NCI-H2081 (cell line): ENCODE measurements around the gene CACNG1.
"Not testable (repeated sequence)": the region's sequence is repeated elsewhere in the genome, so short reads cannot be mapped to it uniquely, and the experiment has no call there.

Experiments
- DNase-seq, 2 experiments: peaks; one replicate each; lab custom pipeline; 2025; lab: John Stamatoyannopoulos, UW

CACNG1 gene

DNA sequence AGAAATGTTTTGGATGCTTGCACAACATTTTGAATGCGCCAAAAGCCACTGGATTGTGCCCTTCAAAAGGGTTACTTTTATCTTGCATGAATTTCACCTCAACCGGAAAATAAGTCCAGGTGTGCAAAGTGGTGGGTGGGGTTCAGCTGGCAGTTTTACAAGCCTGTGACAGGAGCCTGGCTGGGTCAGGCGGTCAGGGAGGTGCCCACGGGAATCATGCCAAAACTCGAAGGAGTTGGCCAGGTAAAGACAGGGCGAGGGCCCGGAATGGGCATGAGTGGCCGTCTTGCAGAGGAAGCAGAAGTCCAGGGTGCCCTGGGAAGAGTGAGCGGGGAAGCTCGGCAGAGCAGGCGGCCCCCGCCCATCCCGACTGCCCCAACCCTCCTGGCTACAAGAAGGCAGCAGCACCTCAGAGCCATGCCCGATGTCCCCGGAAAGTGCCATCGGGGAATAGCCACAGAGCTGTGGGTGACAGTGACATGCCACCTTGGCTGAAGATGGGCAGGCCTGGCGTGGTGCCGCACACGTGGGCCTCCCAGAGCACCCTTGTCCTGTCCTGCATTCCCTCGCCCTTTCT, 19.1 kb upstream of the CACNG1 start:
- peak in 1 of 2 experiments; percentile 21 for DNase-seq

GRCh38 chr17:67026341-67026740, 18.0 kb upstream of the CACNG1 start:
- no peak for DNase-seq

GRCh38 chr17:67027031-67027628, 17.2 kb upstream of the CACNG1 start:
- DNase-seq = no peak

DNA sequence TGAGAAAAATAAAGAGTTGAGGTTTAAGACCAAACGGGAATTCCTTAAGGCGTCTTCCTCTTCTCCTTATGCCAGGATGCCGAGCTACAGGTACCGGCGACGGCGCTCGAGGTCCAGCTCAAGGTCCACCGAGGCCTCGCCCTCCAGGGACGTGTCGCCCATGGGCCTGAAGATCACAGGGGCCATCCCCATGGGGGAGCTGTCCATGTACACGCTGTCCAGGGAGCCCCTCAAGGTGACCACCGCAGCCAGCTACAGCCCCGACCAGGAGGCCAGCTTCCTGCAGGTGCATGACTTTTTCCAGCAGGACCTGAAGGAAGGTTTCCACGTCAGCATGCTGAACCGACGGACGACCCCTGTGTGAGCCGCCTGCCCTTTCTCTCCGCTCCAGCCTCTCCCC, 13.7 kb upstream of the CACNG1 start:
- DNase-seq = no peak

- DNase-seq = no peak
Observed at GRCh38 chr17:67032382-67032781, 12.0 kb upstream of the CACNG1 start.

DNA sequence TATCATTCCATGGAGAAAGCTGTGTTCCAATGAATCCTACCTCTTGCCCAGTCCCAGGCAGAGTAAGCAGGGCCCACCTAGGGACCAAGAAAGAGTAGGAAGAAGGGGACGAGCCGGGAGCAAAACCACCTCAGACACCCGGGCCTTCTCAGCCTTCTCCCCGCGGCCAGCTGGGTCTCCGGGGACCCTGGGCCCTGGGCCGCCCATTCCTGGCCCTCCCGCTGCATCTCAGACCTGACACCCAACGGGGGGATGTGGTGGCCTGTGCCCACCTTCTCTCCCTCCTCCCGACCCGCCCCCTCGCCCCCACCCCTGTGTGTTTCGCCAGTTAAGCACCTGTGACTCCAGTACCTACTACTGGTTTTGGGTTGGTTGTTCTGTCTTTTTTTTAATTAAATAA, 11.4 kb upstream of the CACNG1 start:
- DNase-seq = no peak

GRCh38 chr17:67033613-67034012, 10.7 kb upstream of the CACNG1 start:
- DNase-seq = no peak

- no peak for DNase-seq
Observed at GRCh38 chr17:67035131-67036083, 8.9 kb upstream of the CACNG1 start.

DNA sequence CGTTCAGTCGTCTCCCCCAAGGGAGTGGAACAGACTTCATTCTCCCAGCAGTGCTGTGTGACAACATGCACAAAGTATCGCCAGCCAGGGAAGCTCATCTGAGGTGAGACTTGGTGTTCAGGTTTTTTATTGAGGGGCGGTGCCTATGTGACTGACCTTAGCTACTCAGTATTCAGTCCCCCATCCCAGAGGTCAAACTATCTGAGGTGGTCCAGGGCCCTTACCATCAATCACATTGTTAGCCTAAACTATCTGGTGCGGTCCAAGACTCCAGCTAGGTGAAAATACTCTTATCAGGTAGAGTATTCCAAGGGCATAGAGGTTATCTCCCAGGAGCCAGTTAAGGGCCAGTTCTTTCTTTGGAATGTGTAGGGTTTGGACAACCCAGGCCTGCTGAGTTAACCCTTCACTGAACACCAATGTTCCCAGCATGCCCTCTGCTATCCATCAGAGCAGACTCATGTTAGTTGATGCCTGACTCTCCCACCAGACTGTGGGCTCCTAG, 5.4 kb upstream of the CACNG1 start:
- no peak for DNase-seq

GRCh38 chr17:67040652-67041051, 3.7 kb upstream of the CACNG1 start:
- no peak for DNase-seq

DNA sequence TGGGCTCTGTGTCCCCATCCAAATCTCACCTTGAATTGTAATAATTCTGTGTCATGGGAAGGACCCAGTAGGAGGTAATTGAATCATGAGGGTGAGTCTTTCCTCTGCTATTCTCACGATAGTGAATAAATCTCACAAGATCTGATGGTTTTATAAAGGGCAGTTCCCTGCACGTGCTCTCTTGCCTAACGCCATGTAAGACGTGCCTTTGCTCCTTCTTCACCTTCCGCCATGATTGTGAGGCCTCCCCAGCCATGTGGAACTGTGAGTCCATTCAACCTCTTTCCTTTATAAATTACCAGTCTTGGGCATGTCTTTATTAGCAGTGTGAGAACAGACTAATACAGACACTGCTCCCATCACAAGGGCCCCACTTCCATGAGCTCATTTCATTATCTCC, 3.2 kb upstream of the CACNG1 start:
- DNase-seq = not testable (repeated sequence)

- DNase-seq = no peak
Observed at GRCh38 chr17:67041531-67041930, 2.8 kb upstream of the CACNG1 start.

- DNase-seq = no peak
Observed at GRCh38 chr17:67041941-67042899, 2.1 kb upstream of the CACNG1 start.

DNA sequence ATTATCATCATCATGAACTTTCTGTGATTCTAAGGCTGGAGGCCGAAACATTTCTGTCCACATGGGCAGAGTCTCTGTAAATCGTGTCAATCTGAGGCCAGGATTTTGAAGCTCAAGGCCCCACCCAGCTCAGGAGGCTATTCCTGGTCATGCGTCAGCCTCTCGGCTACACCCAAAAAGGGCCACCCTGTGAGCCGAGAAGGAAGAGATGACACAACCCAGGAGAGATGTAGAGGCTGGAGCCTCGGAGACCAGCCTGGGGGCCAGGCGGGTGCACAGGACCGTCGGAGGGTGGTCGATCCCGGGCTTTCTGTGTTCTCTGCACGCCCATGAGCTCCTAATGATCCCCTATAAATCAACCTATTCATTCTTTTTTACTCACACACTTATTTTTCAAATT, 1.1 kb upstream of the CACNG1 start:
- DNase-seq = no peak

- DNase-seq = no peak
Observed at GRCh38 chr17:67044940-67045339, 586 bp downstream of the CACNG1 start.

GRCh38 chr17:67046398-67046797, 2.0 kb downstream of the CACNG1 start:
- DNase-seq = no peak

DNA sequence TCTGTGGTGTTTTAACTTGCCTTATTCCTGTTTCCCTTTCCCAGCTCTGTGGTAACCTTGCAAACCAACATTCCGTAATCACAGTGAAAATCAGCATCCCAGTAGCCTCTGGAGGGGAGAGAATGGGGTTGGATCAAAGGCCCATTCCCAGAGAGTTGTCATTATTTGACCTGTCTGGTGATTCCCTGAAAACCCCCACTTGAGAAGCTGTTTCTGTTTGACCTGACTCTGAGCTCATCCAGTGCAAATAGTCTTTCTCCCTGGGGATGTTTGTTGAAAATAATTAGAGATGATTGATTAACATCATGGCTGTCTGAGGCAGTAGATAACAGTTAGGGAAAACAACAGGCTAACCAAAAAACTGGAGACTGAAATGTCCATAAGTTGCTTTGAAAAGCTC, 3.0 kb downstream of the CACNG1 start:
- DNase-seq = peak in 1 of 2 experiments; percentile 20

- DNase-seq = no peak
Observed at GRCh38 chr17:67049025-67049739, 4.8 kb downstream of the CACNG1 start.

DNA sequence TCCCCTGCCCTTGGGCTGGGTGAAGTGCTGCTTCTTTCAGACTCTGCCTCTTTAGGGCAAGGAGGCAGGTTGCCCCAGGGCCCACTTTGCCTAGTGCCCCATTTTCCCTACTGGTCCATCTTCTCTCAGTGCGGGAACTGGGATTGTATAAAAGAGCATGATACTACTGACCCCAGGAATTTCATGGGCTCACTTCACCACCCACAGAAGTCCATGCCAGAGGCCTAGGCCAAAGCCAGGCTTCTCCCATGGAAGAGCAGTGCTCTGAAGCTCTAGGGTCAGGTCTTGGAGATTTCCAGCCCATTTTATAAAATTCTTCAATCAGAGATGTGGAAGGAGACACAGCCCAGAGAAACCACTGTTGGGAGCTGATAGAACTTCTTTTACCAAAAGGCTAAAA, 5.7 kb downstream of the CACNG1 start:
- DNase-seq = no peak

DNA sequence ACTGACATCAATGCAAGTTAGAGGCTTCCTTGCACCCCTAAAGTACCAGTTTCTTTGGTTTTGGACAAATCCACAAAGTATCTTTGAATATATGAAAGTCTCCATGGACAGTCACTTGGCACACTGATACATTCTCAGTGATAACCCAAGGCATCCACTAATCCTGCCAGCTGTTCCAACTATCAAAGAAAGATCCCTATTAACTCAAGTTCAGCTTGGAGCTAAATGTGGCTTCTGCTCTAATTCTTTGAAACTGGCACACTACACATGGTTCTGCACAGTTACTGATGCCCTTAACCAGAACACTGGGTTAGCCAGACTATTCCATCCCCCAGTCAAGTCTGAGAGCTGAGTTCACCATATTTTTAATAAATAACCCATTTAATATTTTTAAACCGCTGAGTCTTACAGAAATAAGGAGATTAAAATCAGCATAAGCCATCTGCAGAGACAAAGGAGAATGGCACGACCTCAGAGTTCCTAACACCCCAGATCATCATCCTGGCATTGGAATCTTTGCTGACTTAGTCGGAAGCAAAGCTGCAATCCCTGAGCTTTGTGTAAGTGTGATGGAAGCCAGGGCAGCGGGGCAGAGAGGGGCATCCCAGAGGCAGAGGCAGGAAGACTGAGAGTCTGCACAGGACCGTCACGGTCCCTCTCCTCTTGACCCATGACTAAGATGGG, 6.3 kb downstream of the CACNG1 start:
- no peak for DNase-seq
